ENCODE measurements around the gene STPG4.

DNA sequence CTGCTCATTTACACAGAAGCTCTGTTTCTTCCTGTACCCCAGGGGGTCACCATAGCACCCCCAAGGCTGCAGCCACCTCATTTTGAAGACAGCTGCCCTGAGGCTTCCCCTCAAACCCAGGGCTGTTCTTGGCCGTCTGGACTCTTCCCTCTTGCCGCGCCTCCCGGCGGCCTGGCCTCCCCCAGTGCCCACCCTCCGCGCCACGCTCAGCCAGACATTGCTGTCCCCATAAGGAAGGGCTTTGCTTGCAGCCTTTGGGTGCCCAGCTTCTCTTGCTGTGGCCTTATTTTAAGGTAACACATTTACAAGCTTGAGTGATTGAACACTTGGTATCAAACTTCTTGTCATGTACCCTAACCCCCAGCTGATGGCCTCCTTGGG, 79.0 kb downstream of the STPG4 start:
- TF ChIP-seq, protein P1, sequence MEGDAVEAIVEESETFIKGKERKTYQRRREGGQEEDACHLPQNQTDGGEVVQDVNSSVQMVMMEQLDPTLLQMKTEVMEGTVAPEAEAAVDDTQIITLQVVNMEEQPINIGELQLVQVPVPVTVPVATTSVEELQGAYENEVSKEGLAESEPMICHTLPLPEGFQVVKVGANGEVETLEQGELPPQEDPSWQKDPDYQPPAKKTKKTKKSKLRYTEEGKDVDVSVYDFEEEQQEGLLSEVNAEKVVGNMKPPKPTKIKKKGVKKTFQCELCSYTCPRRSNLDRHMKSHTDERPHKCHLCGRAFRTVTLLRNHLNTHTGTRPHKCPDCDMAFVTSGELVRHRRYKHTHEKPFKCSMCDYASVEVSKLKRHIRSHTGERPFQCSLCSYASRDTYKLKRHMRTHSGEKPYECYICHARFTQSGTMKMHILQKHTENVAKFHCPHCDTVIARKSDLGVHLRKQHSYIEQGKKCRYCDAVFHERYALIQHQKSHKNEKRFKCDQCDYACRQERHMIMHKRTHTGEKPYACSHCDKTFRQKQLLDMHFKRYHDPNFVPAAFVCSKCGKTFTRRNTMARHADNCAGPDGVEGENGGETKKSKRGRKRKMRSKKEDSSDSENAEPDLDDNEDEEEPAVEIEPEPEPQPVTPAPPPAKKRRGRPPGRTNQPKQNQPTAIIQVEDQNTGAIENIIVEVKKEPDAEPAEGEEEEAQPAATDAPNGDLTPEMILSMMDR (conservative IDR thresholded peaks at IDR 0.05), result no peak
- no peak for TF ChIP-seq ZFX (IDR thresholded peaks at IDR 0.05)
